Esophagus muscularis mucosa (tissue), 4 donors: Measurements from ENCODE around the gene ZC3H7B. TPM values are rescaled to one million over a fixed set of nuclear protein-coding genes. Genes with fewer than 3 reads are reported as not detected.

Source experiments
- DNase-seq: peaks from one replicate; pipeline ENCODE4 v3.0.0-alpha.2; 2017; ENCODE audit errors: extremely low spot score
- H3K27ac ChIP-seq, 4 donors: fragments of 200-600 bp; sonication (generic); replicated peaks in 1 of 4; 1 replicate in 3 of 4; 2 replicates in 1 of 4; pipeline ENCODE4 v1.5.1; 2016 to 2019; ENCODE audit warnings: mild to moderate bottlenecking in 1 of 4
- H3K27me3 ChIP-seq, 4 donors: fragments of 200-600 bp; sonication (generic); one replicate each; pipeline versions ENCODE4 v1.5.1 to v1.6.0; 2016 to 2019
- H3K36me3 ChIP-seq, 4 donors: fragments of 200-600 bp; sonication (generic); one replicate each; pipeline ENCODE4 v1.5.1; 2016 to 2019
- H3K4me1 ChIP-seq, 4 donors: fragments of 200-600 bp; sonication (generic); one replicate each; pipeline ENCODE4 v1.5.1; 2016 to 2019
- H3K4me3 ChIP-seq, 4 donors: fragments of 200-600 bp; sonication (generic); 1 replicate in 2 of 4; 2 replicates in 2 of 4; pipeline ENCODE4 v1.5.1; 2016 to 2019; ENCODE audit warnings: mild to moderate bottlenecking in 4 of 4, moderate library complexity in 1 of 4
- H3K9me3 ChIP-seq, 4 donors: fragments of 200-600 bp; sonication (generic); 1 replicate in 3 of 4; 2 replicates in 1 of 4; pipeline ENCODE4 v1.5.1; 2016 to 2019
- CTCF ChIP-seq, 3 experiments: fragments of 200-600 bp in 2 of 3; fragments of 450-650 bp in 1 of 3; sonication (generic) in 2 of 3; IDR thresholded peaks; one replicate each; pipeline ENCODE4 v1.5.1; 2017 to 2019; ENCODE audit warnings: antibody characterized with exemption in 3 of 3, mild to moderate bottlenecking in 2 of 3, moderate library complexity in 1 of 3
- EP300 ChIP-seq: sonication (generic); formaldehyde crosslinking; IDR thresholded peaks from one replicate; pipeline ENCODE4 v1.6.1; 2017; ENCODE audit warnings: antibody characterized with exemption
- POLR2A ChIP-seq: fragments of 450-650 bp; IDR thresholded peaks from one replicate; pipeline ENCODE4 v1.6.1; 2017; ENCODE audit warnings: antibody characterized with exemption, moderate library complexity, mild to moderate bottlenecking, low read depth
- POLR2AphosphoS5 ChIP-seq, 2 donors: sonication (generic); formaldehyde crosslinking; IDR thresholded peaks; one replicate each; pipeline ENCODE4 v1.6.1; 2017; ENCODE audit warnings: antibody characterized with exemption in 2 of 2
- WGBS: methylation state at CpG from one replicate; pipeline ENCODE4 v1.1.5; 2018; 5-methylcytosine and 5-hydroxymethylcytosine counted together
- intact Hi-C: fragments of 100-400 bp; cut with DNase I; formaldehyde crosslinking; loops from one replicate; pipeline ENCODE4 v1.15.1; 2023
- total RNA-seq, 4 donors: library from RNA; depleted of rRNA; stranded (reverse); fragments of >200 nt; gene quantifications; one replicate each; pipeline versions ENCODE4 v1.1.0 to v1.2.1, GENCODE V29; 2016

Gene ZC3H7B
- total RNA-seq, 4 donors from 2014 or later: 39.9 to 72.2 (median 54.3) TPM

- no peak overlapping the region for H3K4me3 ChIP-seq
- intact Hi-C loops: no loop called here
- H3K4me1 ChIP-seq: peaks cover 0 to 8% (median under 1%) of the 10 kb centered on the region in 4 donors
- TF ChIP-seq EP300 (no peak), CTCF (IDR thresholded peaks at IDR 0.05) (no peak), POLR2AphosphoS5 (IDR thresholded peaks at IDR 0.05) (no peak), POLR2A (no peak)
- peaks cover 53 to 99% (median 93%) of the 10 kb centered on the region in 4 donors for H3K36me3 ChIP-seq
- H3K27ac ChIP-seq: no peak overlapping the region
- WGBS: 98% methylated on average over 5 of the region's 7 CpGs
- no peaks in the 10 kb centered on the region for H3K27me3 ChIP-seq
- no peak for DNase-seq
- no peaks in the 10 kb centered on the region for H3K9me3 ChIP-seq
These were observed 28.8 kb downstream of the ZC3H7B start for GRCh38 chr22:41330169-41330568.

- H3K4me3 ChIP-seq: no peak overlapping the region
- peaks cover 0 to 8% (median 0%) of the 10 kb centered on the region in 4 donors for H3K4me1 ChIP-seq
- no peak for DNase-seq
- 90% methylated on average over 12 of the region's 15 CpGs for WGBS
- H3K9me3 ChIP-seq: no peaks in the 10 kb centered on the region
- intact Hi-C loops: no loop called here
- H3K27me3 ChIP-seq: no peaks in the 10 kb centered on the region
- no peak for TF ChIP-seq EP300
- peaks cover 33 to 99% (median 80%) of the 10 kb centered on the region in 4 donors for H3K36me3 ChIP-seq
- H3K27ac ChIP-seq: no peak overlapping the region
These were observed 31.1 kb downstream of the ZC3H7B start for GRCh38 chr22:41332217-41332939.

GRCh38 chr22:41333806-41334205 is 32.5 kb downstream of the ZC3H7B start:
- TF ChIP-seq POLR2AphosphoS5 (IDR thresholded peaks at IDR 0.05) (no peak), CTCF (IDR thresholded peaks at IDR 0.05) (no peak), EP300 (no peak), POLR2A (no peak)
- no peak for DNase-seq
- Histone ChIP-seq H3K4me3 (no peak overlapping the region), H3K9me3 (no peaks in the 10 kb centered on the region), H3K4me1 (peaks cover 0 to 8% (median 0%) of the 10 kb centered on the region in 4 donors), H3K36me3 (peaks cover 19 to 100% (median 74%) of the 10 kb centered on the region in 4 donors), H3K27ac (no peak overlapping the region), H3K27me3 (no peaks in the 10 kb centered on the region)
- intact Hi-C loops: no loop called here
- 100% methylated on average over 3 of the region's 3 CpGs for WGBS

- intact Hi-C loops: no loop called here
- DNase-seq: no peak
- 95% methylated on average over 3 of the region's 3 CpGs for WGBS
- TF ChIP-seq POLR2AphosphoS5 (IDR thresholded peaks at IDR 0.05): no peak
- no peak for TF ChIP-seq POLR2A
- TF ChIP-seq CTCF (IDR thresholded peaks at IDR 0.05): no peak
- no peak for TF ChIP-seq EP300
- Histone ChIP-seq H3K27me3 (no peaks in the 10 kb centered on the region), H3K4me1 (peaks cover 0 to 8% (median 0%) of the 10 kb centered on the region in 4 donors), H3K27ac (no peak overlapping the region), H3K36me3 (peaks cover 19 to 100% (median 74%) of the 10 kb centered on the region in 4 donors), H3K9me3 (no peaks in the 10 kb centered on the region), H3K4me3 (no peak overlapping the region)
These were observed 32.9 kb downstream of the ZC3H7B start for GRCh38 chr22:41334215-41334614.

- no peak overlapping the region for H3K27ac ChIP-seq
These were observed 33.8 kb downstream of the ZC3H7B start for GRCh38 chr22:41334951-41335635.

More at GRCh38 chr22:41334951-41335635, 33.8 kb downstream of the ZC3H7B start:
- no peaks in the 10 kb centered on the region for H3K9me3 ChIP-seq
- intact Hi-C loops: no loop called here
- no peak overlapping the region for H3K4me3 ChIP-seq
- DNase-seq: no peak
- H3K36me3 ChIP-seq: peaks cover 21 to 100% (median 74%) of the 10 kb centered on the region in 4 donors
- TF ChIP-seq CTCF (IDR thresholded peaks at IDR 0.05) (no peak), POLR2AphosphoS5 (IDR thresholded peaks at IDR 0.05) (no peak), POLR2A (no peak), EP300 (no peak)
- WGBS: 96% methylated on average over 10 of the region's 11 CpGs
- no peaks in the 10 kb centered on the region for H3K27me3 ChIP-seq
- H3K4me1 ChIP-seq: peaks cover 0 to 8% (median 0%) of the 10 kb centered on the region in 4 donors
